ENCODE results near the gene PCDHA9.

Gene PCDHA9

GRCh38 chr5:140877262-140877581, 29.0 kb downstream of the PCDHA9 start:
- no peak for DNase-seq (ENCODE audit: low read depth in 1 of 2, low spot score in 1 of 2)

- DNase-seq (ENCODE audit: low read depth in 1 of 2, low spot score in 1 of 2), result no peak
Measured at GRCh38 chr5:140881889-140882590, 33.9 kb downstream of the PCDHA9 start, which contains the start of gene PCDHA13. TSS of gene PCDHA13 (plus strand) at chr5:140882124. CDS start at chr5:140882269, 145 bp downstream.

GRCh38 chr5:140882591-140882899, 34.4 kb downstream of the PCDHA9 start:
- DNase-seq (ENCODE audit: low read depth in 1 of 2, low spot score in 1 of 2), result no peak

GRCh38 chr5:140883373-140883772, 35.2 kb downstream of the PCDHA9 start:
- DNase-seq (ENCODE audit: low read depth in 1 of 2, low spot score in 1 of 2), result no peak

- no peak for DNase-seq (ENCODE audit: low read depth in 1 of 2, low spot score in 1 of 2)
Measured at GRCh38 chr5:140883927-140884697, 35.9 kb downstream of the PCDHA9 start.
